GM12875 (cell line): ENCODE data around the gene SIGLEC14.
"Not testable (repeated sequence)": the region's sequence is repeated elsewhere in the genome, so short reads cannot be mapped to it uniquely, and the experiment has no call there.

Source experiments
- H3K4me3 ChIP-seq: one replicate; pipeline ENCODE4 v1.5.1; 2011; ENCODE audit warnings: low read depth, low read length, control low read depth
- TF ChIP-seq, protein P1 (sequence below): IDR thresholded peaks from 2 replicates; pipeline ENCODE4 v1.5.1; 2011; ENCODE audit warnings: low read depth, mild to moderate bottlenecking, control low read depth, inconsistent platforms, low read length, moderate library complexity, borderline replicate concordance; ENCODE audit not compliant: insufficient read depth

The SIGLEC14 gene, protein sequence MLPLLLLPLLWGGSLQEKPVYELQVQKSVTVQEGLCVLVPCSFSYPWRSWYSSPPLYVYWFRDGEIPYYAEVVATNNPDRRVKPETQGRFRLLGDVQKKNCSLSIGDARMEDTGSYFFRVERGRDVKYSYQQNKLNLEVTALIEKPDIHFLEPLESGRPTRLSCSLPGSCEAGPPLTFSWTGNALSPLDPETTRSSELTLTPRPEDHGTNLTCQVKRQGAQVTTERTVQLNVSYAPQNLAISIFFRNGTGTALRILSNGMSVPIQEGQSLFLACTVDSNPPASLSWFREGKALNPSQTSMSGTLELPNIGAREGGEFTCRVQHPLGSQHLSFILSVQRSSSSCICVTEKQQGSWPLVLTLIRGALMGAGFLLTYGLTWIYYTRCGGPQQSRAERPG

DNA sequence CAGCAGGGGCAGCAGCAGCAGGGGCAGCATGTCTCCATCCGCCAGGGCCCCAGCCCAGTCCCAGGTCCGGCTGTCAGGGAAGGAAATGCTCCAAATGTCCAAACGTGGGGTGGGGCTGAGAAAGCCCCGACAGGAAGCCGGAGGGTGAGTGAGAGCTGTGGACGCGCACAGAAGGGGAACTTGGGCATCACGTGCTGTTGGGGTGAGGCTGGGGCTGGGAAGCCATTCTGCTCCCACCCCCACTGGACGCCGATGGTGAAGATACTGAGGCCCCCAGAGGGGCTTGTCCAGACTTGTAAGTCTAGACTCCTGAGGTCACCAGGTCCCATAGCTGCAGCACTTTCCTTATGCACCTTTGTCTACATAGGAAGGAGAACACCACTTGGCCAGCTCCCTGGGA, at the start of gene SIGLEC14:
Gene SIGLEC14, minus strand, starts transcription at position 96 of the 400 bp plus-strand sequence. Its CDS starts 66 bp downstream, at position 30.
- H3K4me3 ChIP-seq: not testable (repeated sequence)

DNA sequence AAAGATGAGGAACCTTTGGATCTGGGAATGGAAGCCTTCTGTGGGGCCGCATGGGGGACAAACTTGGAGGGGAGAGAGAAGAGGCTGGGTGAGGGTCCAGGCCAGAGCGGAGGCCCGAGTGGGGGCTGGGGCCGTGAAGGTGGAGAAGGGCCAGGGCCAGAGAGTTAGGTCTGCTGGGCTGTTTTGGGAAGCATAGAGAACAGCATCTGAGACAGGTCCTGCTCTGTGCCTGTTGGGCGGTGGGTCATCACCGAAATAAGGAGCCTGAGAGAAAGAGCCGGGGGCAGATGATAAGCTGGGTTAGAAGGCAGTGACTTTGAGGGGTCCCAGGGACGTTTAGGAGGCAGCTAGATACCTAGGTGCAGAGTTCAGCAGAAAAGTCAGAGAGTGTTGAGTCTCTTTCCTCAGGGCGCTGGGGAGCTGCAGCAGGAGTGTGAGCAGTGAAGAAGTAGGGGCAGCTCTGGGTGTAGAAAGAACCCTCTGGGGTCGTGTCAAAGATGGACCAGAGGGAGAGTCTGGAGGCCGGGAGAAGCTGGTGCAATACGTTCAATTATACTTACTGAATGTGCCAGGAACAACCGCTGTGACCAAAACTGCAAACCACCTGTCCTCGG, 49.2 kb upstream of the SIGLEC14 start:
- TF ChIP-seq, protein P1, sequence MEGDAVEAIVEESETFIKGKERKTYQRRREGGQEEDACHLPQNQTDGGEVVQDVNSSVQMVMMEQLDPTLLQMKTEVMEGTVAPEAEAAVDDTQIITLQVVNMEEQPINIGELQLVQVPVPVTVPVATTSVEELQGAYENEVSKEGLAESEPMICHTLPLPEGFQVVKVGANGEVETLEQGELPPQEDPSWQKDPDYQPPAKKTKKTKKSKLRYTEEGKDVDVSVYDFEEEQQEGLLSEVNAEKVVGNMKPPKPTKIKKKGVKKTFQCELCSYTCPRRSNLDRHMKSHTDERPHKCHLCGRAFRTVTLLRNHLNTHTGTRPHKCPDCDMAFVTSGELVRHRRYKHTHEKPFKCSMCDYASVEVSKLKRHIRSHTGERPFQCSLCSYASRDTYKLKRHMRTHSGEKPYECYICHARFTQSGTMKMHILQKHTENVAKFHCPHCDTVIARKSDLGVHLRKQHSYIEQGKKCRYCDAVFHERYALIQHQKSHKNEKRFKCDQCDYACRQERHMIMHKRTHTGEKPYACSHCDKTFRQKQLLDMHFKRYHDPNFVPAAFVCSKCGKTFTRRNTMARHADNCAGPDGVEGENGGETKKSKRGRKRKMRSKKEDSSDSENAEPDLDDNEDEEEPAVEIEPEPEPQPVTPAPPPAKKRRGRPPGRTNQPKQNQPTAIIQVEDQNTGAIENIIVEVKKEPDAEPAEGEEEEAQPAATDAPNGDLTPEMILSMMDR: no peak
- H3K4me3 ChIP-seq: no peak overlapping the region

DNA sequence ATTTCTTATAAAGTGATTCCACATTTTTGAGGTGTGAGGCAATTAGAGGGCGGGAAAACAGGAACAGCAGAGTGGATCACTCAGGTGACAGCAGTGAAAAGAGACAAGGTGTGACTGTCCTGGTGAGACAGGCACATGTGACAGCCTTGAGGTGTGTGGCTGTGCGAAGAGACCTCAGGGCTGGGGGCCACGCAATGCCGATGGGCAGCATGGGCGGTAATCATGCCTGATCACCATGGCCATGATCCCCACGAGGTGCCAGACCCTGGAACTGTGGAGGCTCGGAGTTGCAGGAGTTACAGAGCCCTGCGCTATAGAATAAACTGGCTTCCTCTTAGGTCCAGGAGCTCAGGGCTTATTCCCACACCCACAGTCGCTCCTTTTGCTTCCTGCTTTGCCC, 48.5 kb upstream of the SIGLEC14 start:
- H3K4me3 ChIP-seq: no peak overlapping the region
- TF ChIP-seq, protein P1: no peak

DNA sequence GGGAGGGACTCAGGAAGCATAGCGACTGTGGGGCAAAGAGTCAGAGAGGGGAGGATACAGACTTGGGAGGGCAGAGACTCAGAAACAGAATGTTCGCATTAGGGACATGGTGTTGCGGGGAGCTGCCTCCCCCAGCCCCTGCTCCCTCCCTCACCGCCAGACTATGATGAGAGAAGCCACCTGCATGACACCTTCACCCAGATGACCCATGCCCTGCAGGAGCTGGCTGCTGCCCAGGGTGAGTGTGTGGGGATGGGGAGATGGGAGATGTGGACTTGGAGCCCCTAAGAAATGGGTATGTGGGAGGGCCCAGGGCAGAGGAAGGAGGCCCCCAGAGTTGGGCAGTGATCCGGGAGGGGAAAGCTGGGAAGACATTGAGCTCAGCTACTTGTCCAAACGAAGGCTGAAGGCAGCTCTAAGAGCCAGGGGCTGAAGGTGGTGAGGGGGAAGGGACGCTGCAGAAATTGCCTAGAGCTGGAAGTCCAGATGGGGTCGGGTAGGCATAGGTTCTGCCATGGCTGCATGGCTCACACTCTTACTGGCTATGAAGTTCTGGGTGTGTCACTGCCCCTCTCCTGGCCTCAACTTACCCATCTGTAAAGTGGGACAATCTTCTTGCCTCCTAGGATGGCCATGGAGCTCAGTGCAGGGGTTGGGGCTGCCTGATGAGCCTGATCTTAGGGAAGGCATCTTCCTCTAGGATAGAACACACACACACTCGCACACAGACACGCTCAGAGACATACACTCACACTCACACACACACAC, 47.9 kb upstream of the SIGLEC14 start:
- TF ChIP-seq, protein P1: no peak
- H3K4me3 ChIP-seq: no peak overlapping the region

DNA sequence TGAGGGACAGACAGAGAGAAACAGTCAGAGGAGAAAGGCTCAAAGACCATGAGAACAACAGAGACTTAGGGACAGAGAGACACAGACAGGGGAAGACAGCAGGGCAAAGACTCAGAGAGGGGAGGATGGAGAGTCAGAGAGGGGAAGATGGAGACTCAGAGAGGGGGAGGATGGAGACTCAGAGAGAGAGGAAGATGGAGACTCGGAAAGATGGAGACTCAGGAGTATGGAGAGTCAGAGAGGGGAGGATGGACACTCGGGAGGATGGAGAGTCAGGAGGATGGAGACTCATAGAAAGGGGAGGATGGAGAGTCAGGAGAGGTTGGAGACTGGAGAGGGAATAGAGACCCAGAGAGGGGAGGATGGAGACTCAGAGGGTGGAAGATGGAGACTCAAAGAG, 47.2 kb upstream of the SIGLEC14 start:
- TF ChIP-seq, protein P1: no peak

DNA sequence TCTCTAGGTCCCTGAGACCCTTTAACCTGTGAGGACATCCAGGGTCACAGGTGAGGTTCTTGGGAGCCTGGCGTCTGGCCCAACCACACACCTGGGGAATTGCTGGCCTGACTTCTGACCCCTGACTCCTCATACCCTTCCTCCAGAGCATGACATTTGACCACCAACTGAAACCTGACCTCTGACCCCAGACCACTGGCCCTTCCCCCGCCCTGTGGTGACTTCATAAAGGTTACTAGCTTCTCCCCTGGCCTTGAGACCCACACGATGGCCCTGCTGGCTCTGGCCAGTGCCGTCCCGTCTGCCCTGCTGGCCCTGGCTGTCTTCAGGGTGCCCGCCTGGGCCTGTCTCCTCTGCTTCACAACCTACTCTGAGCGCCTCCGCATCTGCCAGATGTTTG, 46.6 kb upstream of the SIGLEC14 start, which contains the start of gene SPACA6:
Gene SPACA6, plus strand, starts transcription at position 71 of the 400 bp plus-strand sequence. Its CDS starts 197 bp downstream, at position 268.
- no peak within 1 kb of the TSS for H3K4me3 ChIP-seq
- TF ChIP-seq, protein P1: no peak

More for the DNA sequence above, 47.2 kb upstream of the SIGLEC14 start:
- no peak overlapping the region for H3K4me3 ChIP-seq

DNA sequence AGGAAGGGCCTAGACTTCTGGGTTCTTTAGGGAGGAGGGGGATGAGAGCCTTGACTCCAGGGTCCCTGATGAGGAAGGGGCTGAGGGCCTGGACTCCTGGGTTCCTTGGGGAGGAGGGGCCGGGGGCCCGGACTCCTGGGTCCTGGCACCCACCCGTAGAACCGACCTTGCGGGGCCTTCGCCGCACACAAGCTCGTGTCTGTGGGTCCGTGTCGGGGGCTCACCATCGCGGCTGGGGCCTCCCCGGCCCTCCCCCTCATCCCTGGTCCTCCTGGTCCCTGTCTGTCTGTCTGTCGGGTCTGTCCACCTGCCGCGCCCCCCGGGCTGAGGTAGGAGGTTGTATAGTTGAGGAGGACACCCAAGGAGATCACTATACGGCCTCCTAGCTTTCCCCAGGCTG, 45.8 kb upstream of the SIGLEC14 start:
- no peak overlapping the region for H3K4me3 ChIP-seq
- TF ChIP-seq, protein P1: no peak
